SU-DHL-6 (cell line): ENCODE data around the gene MYMK.

Experiments
- H2AFZ ChIP-seq: fragments of 200-600 bp; sonication (generic); 2 replicates; pipeline ENCODE4 v1.6.1; 2014; ENCODE audit warnings: low read depth, mild to moderate bottlenecking, moderate library complexity, mixed read lengths, antibody characterized with exemption, low read length; ENCODE audit not compliant: severe bottlenecking
- H3F3A ChIP-seq: fragments of 200-600 bp; shearing (Covaris generic); 2 replicates; pipeline ENCODE4 v1.6.0; 2016; ENCODE audit warnings: antibody characterized with exemption, mild to moderate bottlenecking; ENCODE audit not compliant: insufficient read depth
- H3K27ac ChIP-seq: fragments of 200-600 bp; sonication (generic); 2 replicates; pipeline ENCODE4 v1.5.1; 2016; ENCODE audit warnings: low read depth, mild to moderate bottlenecking, low read length, moderate library complexity, mixed read lengths
- H3K27me3 ChIP-seq: fragments of 200-600 bp; sonication (generic), shearing (Covaris generic); 2 replicates; pipeline ENCODE4 v1.6.0; 2014; ENCODE audit warnings: mild to moderate bottlenecking, low read length
- H3K36me3 ChIP-seq: fragments of 200-600 bp; sonication (generic); 2 replicates; pipeline ENCODE4 v1.6.1; 2014; ENCODE audit warnings: mild to moderate bottlenecking, low read length, mixed read lengths
- H3K4me2 ChIP-seq: fragments of 300-600, 200-600 bp; shearing (Covaris generic), sonication (generic); 2 replicates; pipeline ENCODE4 v1.6.0; 2014; ENCODE audit warnings: low read length, low read depth, mild to moderate bottlenecking; ENCODE audit not compliant: poor library complexity, severe bottlenecking
- H3K4me3 ChIP-seq: fragments of 200-600 bp; sonication (generic); 2 replicates; pipeline ENCODE4 v1.5.1; 2014; ENCODE audit warnings: antibody characterized with exemption, low read length, mild to moderate bottlenecking, mixed read lengths; ENCODE audit not compliant: insufficient read depth, poor library complexity, severe bottlenecking
- H3K79me2 ChIP-seq: fragments of 200-600 bp; sonication (generic); 2 replicates; pipeline ENCODE4 v1.6.1; 2014; ENCODE audit warnings: mild to moderate bottlenecking, low read length, moderate library complexity; ENCODE audit not compliant: insufficient read depth
- H3K9ac ChIP-seq: fragments of 200-600 bp; sonication (generic); 2 replicates; pipeline ENCODE4 v1.7.0; 2014; ENCODE audit warnings: mild to moderate bottlenecking, low read length
- H3K9me2 ChIP-seq: fragments of 200-600 bp; sonication (generic); replicated peaks from 2 replicates; pipeline ENCODE4 v1.6.1; 2014; ENCODE audit warnings: low read length; ENCODE audit not compliant: insufficient read depth
- H3K9me3 ChIP-seq: fragments of 200-600 bp; sonication (generic); 2 replicates; pipeline ENCODE4 v1.6.1; 2014; ENCODE audit warnings: low read length, mixed read lengths; ENCODE audit not compliant: insufficient read depth
- H4K20me1 ChIP-seq: fragments of 200-600 bp; sonication (generic); 2 replicates; pipeline ENCODE4 v1.6.1; 2014; ENCODE audit warnings: low read depth, mild to moderate bottlenecking, antibody characterized with exemption, low read length, moderate library complexity, mixed read lengths
- CTCF ChIP-seq: fragments of 200-600 bp; sonication (generic); IDR thresholded peaks from one replicate; pipeline ENCODE4 v1.5.1; 2017; ENCODE audit warnings: antibody characterized with exemption, mild to moderate bottlenecking, low read length, moderate library complexity; ENCODE audit not compliant: insufficient read depth, poor library complexity, severe bottlenecking
- EZH2phosphoT487 ChIP-seq: fragments of 200-600 bp; sonication (generic), shearing (Covaris generic); conservative IDR thresholded peaks from 2 replicates; pipeline ENCODE4 v1.6.1; 2018; ENCODE audit warnings: mild to moderate bottlenecking, antibody characterized with exemption, low read length, moderate library complexity, mixed read lengths

The MYMK gene

GRCh38 chr9:133528876-133529241 lies 4.1 kb upstream of the MYMK start:
- Histone ChIP-seq H3K9ac (no peak overlapping the region), H3K4me2 (no peak overlapping the region), H2AFZ (no peak overlapping the region), H3F3A (no peaks in the 10 kb centered on the region), H3K27ac (no peak overlapping the region), H3K4me3 (no peak overlapping the region), H3K36me3 (no peaks in the 10 kb centered on the region), H3K79me2 (no peaks in the 10 kb centered on the region), H4K20me1 (no peaks in the 10 kb centered on the region), H3K27me3 (no peaks in the 10 kb centered on the region), H3K9me2 (no peaks in the 10 kb centered on the region), H3K9me3 (no peaks in the 10 kb centered on the region)
- TF ChIP-seq EZH2phosphoT487 = no peak
- no peak for TF ChIP-seq CTCF

- Histone ChIP-seq H3K27me3 (no peaks in the 10 kb centered on the region), H3K4me3 (no peak overlapping the region), H3K9me3 (no peaks in the 10 kb centered on the region), H3K9ac (no peak overlapping the region), H2AFZ (no peak overlapping the region), H3F3A (no peaks in the 10 kb centered on the region), H3K9me2 (no peaks in the 10 kb centered on the region), H3K27ac (no peak overlapping the region), H4K20me1 (no peaks in the 10 kb centered on the region), H3K79me2 (no peaks in the 10 kb centered on the region), H3K36me3 (no peaks in the 10 kb centered on the region), H3K4me2 (no peak overlapping the region)
- TF ChIP-seq CTCF = no peak
- no peak for TF ChIP-seq EZH2phosphoT487
Observed at GRCh38 chr9:133528001-133528875, 3.5 kb upstream of the MYMK start.

- Histone ChIP-seq H3K4me2 (no peak overlapping the region), H3K9me2 (no peaks in the 10 kb centered on the region), H2AFZ (no peak overlapping the region), H3K27me3 (no peaks in the 10 kb centered on the region), H3K4me3 (no peak overlapping the region), H4K20me1 (no peaks in the 10 kb centered on the region), H3K79me2 (no peaks in the 10 kb centered on the region), H3K9ac (no peak overlapping the region), H3K27ac (no peak overlapping the region), H3K36me3 (no peaks in the 10 kb centered on the region), H3K9me3 (no peaks in the 10 kb centered on the region), H3F3A (no peaks in the 10 kb centered on the region)
- no peak for TF ChIP-seq CTCF
Observed at GRCh38 chr9:133527444-133527920, 2.7 kb upstream of the MYMK start.
